PFSK-1 (cell line): ENCODE data around the gene ANXA2. TPM values are rescaled to one million over a fixed set of nuclear protein-coding genes. Genes with fewer than 3 reads are reported as not detected.

Experiments used
- FOXP2 ChIP-seq: optimal IDR thresholded peaks from 2 replicates; pipeline ENCODE3; 2011; ENCODE audit warnings: borderline replicate concordance, control low read depth, inconsistent platforms; ENCODE audit not compliant: insufficient read depth; ENCODE audit errors: extremely low read length, extremely low read depth
- POLR2AphosphoS5 ChIP-seq: IDR thresholded peaks from 2 replicates; pipeline ENCODE4 v1.6.1; 2012; ENCODE audit warnings: low read depth, mild to moderate bottlenecking, control low read depth, low read length, moderate library complexity
- SIN3A ChIP-seq: IDR thresholded peaks from 2 replicates; pipeline ENCODE4 v1.6.1; 2012; ENCODE audit warnings: mild to moderate bottlenecking, low read length, moderate library complexity, borderline replicate concordance; ENCODE audit not compliant: insufficient read depth
- TAF1 ChIP-seq: IDR thresholded peaks from 2 replicates; pipeline ENCODE4 v1.6.1; 2012; ENCODE audit warnings: low read length, control low read depth, borderline replicate concordance; ENCODE audit not compliant: insufficient read depth
- polyA plus RNA-seq: library from polyadenylated mRNA; unstranded; fragments of >200 nt; gene quantifications from one replicate; pipeline ENCODE4 v1.2.1, GENCODE V29; 2012; ENCODE audit warnings: low read depth, missing spikeins; ENCODE audit not compliant: insufficient read length
- TF ChIP-seq, protein P1 (sequence below), 2 experiments: IDR thresholded peaks; 2 replicates each; pipeline versions ENCODE4 v1.6.1 to v1.8.0; 2011 to 2012; ENCODE audit warnings: low read depth in 2 of 2, low read length in 2 of 2, control low read depth in 1 of 2, inconsistent platforms in 1 of 2, mild to moderate bottlenecking in 1 of 2, moderate library complexity in 1 of 2; ENCODE audit not compliant: insufficient read depth in 1 of 2

The ANXA2 gene
- 730 TPM for polyA plus RNA-seq

DNA sequence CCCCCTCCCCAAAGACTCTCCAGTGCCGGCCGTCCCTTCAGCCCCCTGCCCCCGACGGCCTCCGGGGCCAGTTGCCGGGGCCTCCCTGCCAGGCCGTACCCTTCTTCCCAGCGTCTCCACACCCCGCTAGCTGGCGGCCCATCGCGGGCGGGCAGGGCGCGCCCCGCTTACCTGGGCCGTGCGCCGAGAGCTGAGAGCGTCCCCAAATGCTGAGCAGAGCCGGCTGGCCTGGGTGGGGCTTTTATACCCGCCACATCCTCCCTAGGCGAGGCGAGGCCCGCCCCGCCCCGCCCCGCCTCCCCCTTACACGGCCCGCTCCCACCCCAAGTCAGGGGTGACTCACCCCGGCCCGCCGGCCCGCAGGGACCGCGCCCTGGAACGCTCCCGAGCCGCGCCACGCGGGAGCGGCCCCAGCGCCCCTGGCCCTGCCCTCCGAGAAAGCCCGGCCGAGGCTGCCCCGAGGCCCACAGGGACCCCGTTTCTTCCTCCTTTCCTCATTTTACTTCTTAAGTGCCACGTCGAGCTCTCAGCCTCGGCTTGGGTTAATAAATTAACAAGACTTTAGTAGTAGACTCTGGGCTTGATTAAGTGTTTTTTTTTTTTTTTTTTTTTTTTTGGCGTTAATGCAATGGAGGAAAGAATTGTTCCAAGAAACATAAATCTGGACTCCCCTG is at the start of gene ANXA2:
Gene ANXA2, minus strand, starts transcription at position 215 of the 674 bp plus-strand sequence. CDS start 11,911 bp downstream, outside the sequence.
- TF ChIP-seq FOXP2, result peak; percentile 44
- peak; percentile 65; the same call in 1 of the 2 replicates for TF ChIP-seq SIN3A
- TF ChIP-seq POLR2AphosphoS5, result peak; percentile 94
- TF ChIP-seq, protein P1, sequence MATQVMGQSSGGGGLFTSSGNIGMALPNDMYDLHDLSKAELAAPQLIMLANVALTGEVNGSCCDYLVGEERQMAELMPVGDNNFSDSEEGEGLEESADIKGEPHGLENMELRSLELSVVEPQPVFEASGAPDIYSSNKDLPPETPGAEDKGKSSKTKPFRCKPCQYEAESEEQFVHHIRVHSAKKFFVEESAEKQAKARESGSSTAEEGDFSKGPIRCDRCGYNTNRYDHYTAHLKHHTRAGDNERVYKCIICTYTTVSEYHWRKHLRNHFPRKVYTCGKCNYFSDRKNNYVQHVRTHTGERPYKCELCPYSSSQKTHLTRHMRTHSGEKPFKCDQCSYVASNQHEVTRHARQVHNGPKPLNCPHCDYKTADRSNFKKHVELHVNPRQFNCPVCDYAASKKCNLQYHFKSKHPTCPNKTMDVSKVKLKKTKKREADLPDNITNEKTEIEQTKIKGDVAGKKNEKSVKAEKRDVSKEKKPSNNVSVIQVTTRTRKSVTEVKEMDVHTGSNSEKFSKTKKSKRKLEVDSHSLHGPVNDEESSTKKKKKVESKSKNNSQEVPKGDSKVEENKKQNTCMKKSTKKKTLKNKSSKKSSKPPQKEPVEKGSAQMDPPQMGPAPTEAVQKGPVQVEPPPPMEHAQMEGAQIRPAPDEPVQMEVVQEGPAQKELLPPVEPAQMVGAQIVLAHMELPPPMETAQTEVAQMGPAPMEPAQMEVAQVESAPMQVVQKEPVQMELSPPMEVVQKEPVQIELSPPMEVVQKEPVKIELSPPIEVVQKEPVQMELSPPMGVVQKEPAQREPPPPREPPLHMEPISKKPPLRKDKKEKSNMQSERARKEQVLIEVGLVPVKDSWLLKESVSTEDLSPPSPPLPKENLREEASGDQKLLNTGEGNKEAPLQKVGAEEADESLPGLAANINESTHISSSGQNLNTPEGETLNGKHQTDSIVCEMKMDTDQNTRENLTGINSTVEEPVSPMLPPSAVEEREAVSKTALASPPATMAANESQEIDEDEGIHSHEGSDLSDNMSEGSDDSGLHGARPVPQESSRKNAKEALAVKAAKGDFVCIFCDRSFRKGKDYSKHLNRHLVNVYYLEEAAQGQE (IDR thresholded peaks at IDR 0.05; ENCODE audit: insufficient read depth in 1 of 2, low read depth in 2 of 2, low read length in 2 of 2), result peak in 1 of 2 experiments; percentile 5; a peak in 1 of 4 replicates
- TF ChIP-seq TAF1, result peak; percentile 68; the same call in 1 of the 2 replicates

DNA sequence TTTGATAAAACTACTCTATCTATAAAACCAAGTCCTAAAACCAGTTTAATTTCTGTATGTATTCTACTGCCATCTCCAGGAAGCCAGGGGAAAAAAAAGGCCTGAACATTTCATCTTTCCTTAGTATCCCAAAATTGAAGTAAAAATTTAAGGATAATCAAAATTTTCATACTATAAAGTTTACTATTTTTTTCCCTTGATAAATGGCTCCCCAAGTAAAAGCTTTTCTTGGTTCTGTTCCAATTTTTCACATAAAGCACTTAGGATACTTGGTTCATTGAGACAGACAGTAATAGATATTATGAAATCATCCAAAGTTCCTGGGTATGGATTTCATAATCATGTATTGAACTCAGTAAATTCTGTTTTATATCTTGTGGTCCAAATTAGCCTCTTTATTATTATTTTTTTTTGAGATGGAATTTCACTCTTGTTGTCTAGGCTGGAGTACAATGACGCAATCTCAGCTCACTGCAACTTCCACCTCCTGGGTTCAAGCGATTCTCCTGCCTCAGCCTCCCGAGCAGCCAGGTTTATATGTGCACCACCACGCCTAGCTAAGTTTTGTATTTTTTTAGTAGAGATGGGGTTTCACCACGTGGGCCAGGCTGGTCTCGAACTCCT is 46.6 kb upstream of the ANXA2 start:
- TF ChIP-seq FOXP2, result no peak
- TF ChIP-seq SIN3A, result no peak
- no peak for TF ChIP-seq TAF1
- no peak for TF ChIP-seq POLR2AphosphoS5
- TF ChIP-seq, protein P1 (IDR thresholded peaks at IDR 0.05; ENCODE audit: insufficient read depth in 1 of 2, low read depth in 2 of 2, low read length in 2 of 2), result no peak

DNA sequence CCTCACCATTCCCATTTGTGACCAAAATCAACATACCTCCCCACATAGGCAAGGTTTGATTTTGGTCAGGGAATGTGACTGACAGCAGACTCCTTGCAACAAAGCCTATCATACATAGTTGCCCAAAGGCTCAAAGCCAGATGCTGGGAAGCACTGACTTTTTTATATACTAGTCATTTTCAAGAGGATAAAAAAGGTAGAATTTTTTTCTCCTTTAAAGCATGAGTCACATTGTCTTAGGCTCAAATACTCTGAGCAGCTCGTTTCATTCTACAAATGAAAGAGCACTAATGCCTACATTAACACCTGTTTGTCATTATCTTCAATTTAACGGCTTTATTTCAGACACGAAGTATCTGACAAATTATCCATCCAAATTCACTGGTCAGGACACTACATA is 45.0 kb upstream of the ANXA2 start:
- TF ChIP-seq, protein P1 (IDR thresholded peaks at IDR 0.05; ENCODE audit: insufficient read depth in 1 of 2, low read depth in 2 of 2, low read length in 2 of 2), result no peak
- no peak for TF ChIP-seq TAF1
- TF ChIP-seq POLR2AphosphoS5, result no peak
- TF ChIP-seq FOXP2, result no peak
- TF ChIP-seq SIN3A, result no peak

DNA sequence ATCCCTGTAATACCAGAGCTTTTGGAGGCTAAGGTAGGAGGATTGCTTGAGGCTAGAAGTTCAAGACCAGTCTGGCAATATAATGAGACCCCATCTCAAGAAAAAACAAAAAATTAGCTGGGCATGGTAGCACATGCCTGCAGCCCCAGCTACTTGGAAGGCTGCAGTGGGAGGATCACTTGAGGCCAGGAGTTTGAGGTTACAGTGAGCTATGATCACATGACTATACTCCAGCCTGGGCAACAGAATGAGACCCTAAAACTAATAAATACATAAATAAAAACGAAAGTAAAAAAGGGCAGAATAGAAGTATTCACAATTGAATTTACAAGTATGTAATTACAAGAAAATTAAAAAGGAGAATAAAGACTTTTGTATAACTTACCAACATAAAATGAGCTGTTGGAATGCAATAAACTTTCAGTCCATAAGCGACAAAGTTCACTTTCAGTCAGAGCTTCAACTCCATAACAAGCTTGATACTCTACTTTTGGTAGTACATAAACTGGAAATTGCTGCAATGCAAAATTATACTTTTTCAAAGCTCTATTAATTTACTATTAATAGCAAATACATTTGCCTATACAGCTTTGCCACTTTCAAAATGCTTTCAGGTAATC is 44.4 kb upstream of the ANXA2 start:
- no peak for TF ChIP-seq FOXP2
- TF ChIP-seq SIN3A, result no peak
- no peak for TF ChIP-seq POLR2AphosphoS5
- no peak for TF ChIP-seq TAF1
- TF ChIP-seq, protein P1 (IDR thresholded peaks at IDR 0.05; ENCODE audit: insufficient read depth in 1 of 2, low read depth in 2 of 2, low read length in 2 of 2), result no peak
